Transverse colon (tissue), 4 donors: ENCODE measurements around the gene ARHGAP44. TPM values are rescaled to one million over a fixed set of nuclear protein-coding genes. Genes with fewer than 3 reads are reported as not detected.

Experiments
- DNase-seq: peaks from one replicate; pipeline ENCODE4 v3.0.0-alpha.2; 2019
- H3K27ac ChIP-seq, 4 donors: fragments of 200-600 bp; sonication (generic); 2 replicates each; pipeline ENCODE4 v1.5.1; 2016 to 2018; ENCODE audit warnings: inconsistent platforms in 4 of 4
- H3K27me3 ChIP-seq: fragments of 200-600 bp; sonication (generic); 2 replicates; pipeline ENCODE4 v1.5.1; 2017; ENCODE audit warnings: inconsistent platforms
- H3K36me3 ChIP-seq, 4 donors: fragments of 200-600 bp; sonication (generic); 2 replicates each; pipeline ENCODE4 v1.5.1; 2017 to 2019; ENCODE audit warnings: inconsistent platforms in 4 of 4
- H3K4me1 ChIP-seq, 4 donors: fragments of 200-600 bp; sonication (generic); 2 replicates each; pipeline ENCODE4 v1.5.1; 2017 to 2020; ENCODE audit warnings: inconsistent platforms in 4 of 4
- H3K4me3 ChIP-seq, 4 donors: fragments of 200-600 bp; sonication (generic); 1 replicate in 1 of 4; 2 replicates in 3 of 4; pipeline versions ENCODE4 v1.5.1 to v1.6.1; 2017 to 2019; ENCODE audit warnings: inconsistent platforms in 4 of 4
- H3K9me3 ChIP-seq, 2 donors: fragments of 200-600 bp; sonication (generic); 2 replicates each; pipeline ENCODE4 v1.5.1; 2017 to 2019; ENCODE audit warnings: inconsistent platforms in 2 of 2
- CTCF ChIP-seq, 5 experiments: fragments of 200-600 bp in 3 of 5; fragments of 450-650 bp in 2 of 5; sonication (generic) in 3 of 5; IDR thresholded peaks; 1 replicate in 2 of 5; 2 replicates in 3 of 5; pipeline ENCODE4 v1.5.1; 2016 to 2017; ENCODE audit warnings: antibody characterized with exemption in 5 of 5, inconsistent platforms in 3 of 5, mild to moderate bottlenecking in 2 of 5, moderate library complexity in 1 of 5
- EP300 ChIP-seq: sonication (generic); formaldehyde crosslinking; IDR thresholded peaks from one replicate; pipeline ENCODE4 v1.6.1; 2017; ENCODE audit warnings: antibody characterized with exemption, low read depth
- POLR2A ChIP-seq: fragments of 450-650 bp; IDR thresholded peaks from one replicate; pipeline ENCODE4 v1.6.1; 2016; ENCODE audit warnings: antibody characterized with exemption, mild to moderate bottlenecking, moderate library complexity
- POLR2AphosphoS5 ChIP-seq, 3 donors: sonication (generic); formaldehyde crosslinking; IDR thresholded peaks; one replicate each; pipeline ENCODE4 v1.6.1; 2016; ENCODE audit warnings: antibody characterized with exemption in 3 of 3
- WGBS, 2 donors: methylation state at CpG; one replicate each; pipeline ENCODE4 v1.1.5; 2018; ENCODE audit warnings: low coverage in 1 of 2; 5-methylcytosine and 5-hydroxymethylcytosine counted together
- in situ Hi-C, 4 donors: fragments of 200-750 bp; cut with MboI; loops; one replicate each; pipeline versions ENCODE4 v1.15.0 to v1.15.1; 2017; ENCODE audit warnings: low sequenced_read_pairs in 3 of 4, low pct_ligation_motif_present in 1 of 4, low pct_unique_long_range_greater_than_20kb in 1 of 4
- intact Hi-C: fragments of 100-400 bp; cut with DNase I; formaldehyde crosslinking; loops from one replicate; pipeline ENCODE4 v1.15.1; 2023; ENCODE audit warnings: low total_unique reads
- total RNA-seq, 4 donors: library from RNA; depleted of rRNA; stranded (reverse); fragments of >200 nt; gene quantifications; one replicate each; pipeline ENCODE4 v1.1.0, GENCODE V29; 2016

Gene ARHGAP44
- total RNA-seq, 4 donors from 2014 or later, result 29.2 to 107 (median 53.9) TPM

DNA sequence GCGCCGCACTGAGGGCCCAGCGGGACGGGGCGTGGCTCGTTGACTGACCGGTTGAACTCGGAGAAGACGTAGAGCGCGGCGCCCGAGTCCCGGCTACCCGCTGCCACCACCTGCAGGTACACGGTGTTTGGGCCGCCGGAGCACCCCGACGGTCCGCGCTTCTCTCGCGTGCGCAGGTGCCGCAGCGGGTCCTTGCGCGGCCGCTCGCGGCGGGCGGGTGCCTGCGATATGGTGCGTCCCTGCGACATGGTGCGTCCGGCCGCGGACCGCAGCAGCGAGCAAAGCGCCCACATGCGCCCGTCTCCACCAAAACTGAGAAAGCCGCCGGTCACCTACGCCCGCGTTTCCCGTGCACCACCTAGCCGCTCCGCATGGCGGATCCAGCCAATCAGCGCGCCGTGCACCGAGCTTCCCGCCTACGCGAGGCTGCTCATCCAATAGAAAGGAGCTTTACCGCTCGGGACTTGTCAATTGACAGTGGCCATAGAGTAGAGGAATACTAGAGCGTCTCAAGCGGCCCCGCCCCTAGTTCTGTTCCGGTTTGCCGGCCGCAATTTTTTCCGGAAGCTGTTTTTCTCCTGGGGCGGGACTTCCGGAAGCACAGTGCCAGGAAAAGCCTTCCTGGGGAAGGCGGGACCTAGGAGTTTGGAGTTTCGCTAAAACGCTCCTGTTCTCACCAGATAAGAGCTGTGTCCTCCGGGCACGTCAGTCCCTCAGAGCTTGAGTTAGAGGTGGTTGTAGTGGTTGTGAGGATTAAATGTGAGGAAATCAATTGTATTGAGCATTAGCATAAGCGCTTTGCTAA lies 228.6 kb downstream of the ARHGAP44 start, which contains the start of gene ELAC2:
Gene ELAC2 (minus strand): TSS at position 373 of the 805 bp plus-strand sequence. CDS start 80 bp downstream, at position 293.
- no peaks in the 10 kb centered on the region for H3K9me3 ChIP-seq
- no peaks in the 10 kb centered on the region for H3K27me3 ChIP-seq
- peak; percentile 97 for DNase-seq
- H3K27ac ChIP-seq, result peak within 1 kb of the TSS; percentile 85 to 97 (median 91)
- TF ChIP-seq CTCF (IDR thresholded peaks at IDR 0.05) (peak in 3 of 5 experiments; percentile 11 to 37 (median 12)), POLR2AphosphoS5 (IDR thresholded peaks at IDR 0.05) (peak; percentile 83 to 88 (median 84)), POLR2A (peak; percentile 74), EP300 (no peak)
- intact Hi-C loops, result loop anchor here (10.0 kb wide), 1 partner anchor 1023 kb away; the partner anchor contains the start of gene ZNF18
- WGBS, 2 donors, result 1% methylated on average over 76 of the region's 79 CpGs; no CpG with 5 or more reads in 1 of the 2 donors
- in situ Hi-C loops, result loop anchor here in 3 of 4 donors (25.0 kb wide), 4 partner anchors 256 to 1006 kb away; partner anchors contain the start of gene MAP2K4 (in 1 of the 3)
- H3K4me3 ChIP-seq, result peak within 1 kb of the TSS; percentile 74 to 89 (median 86)
- peaks cover 4 to 16% (median 13%) of the 10 kb centered on the region in 4 donors for H3K4me1 ChIP-seq
- H3K36me3 ChIP-seq, result peaks cover 0 to 26% (median 9%) of the 10 kb centered on the region in 4 donors

DNA sequence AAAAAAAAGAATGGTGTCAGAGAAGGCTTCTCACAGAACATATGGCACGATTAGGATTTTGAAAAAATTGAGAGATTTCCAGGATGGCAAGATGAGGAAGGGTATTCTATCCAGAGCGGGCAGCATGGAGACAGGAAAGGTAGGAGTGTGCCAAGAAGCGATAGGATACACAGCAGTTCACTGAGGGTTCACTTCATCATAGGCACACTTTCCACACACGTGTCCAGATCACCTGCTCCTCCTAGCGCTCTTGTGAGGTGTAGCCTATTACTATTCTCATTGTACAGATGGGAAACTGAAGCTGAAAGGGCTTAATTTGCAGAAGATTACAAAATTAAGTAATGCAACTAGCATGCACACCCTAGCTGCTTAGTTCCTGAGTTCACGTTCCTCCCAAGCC lies 234.7 kb downstream of the ARHGAP44 start:
- in situ Hi-C loops, result loop anchor here in 3 of 4 donors (25.0 kb wide), 4 partner anchors 262 to 1012 kb away; partner anchors contain the start of gene MAP2K4 (in 1 of the 3)
- H3K4me1 ChIP-seq, result peaks cover 0 to 3% (median 0%) of the 10 kb centered on the region in 4 donors
- H3K9me3 ChIP-seq, result no peaks in the 10 kb centered on the region
- intact Hi-C loops, result no loop called here
- TF ChIP-seq EP300, result no peak
- no peak for TF ChIP-seq POLR2A
- no peak for TF ChIP-seq POLR2AphosphoS5 (IDR thresholded peaks at IDR 0.05)
- no peaks in the 10 kb centered on the region for H3K36me3 ChIP-seq
- WGBS, 2 donors, result 56 to 65% methylated on average over 3 to 6 of the region's 6 CpGs
- H3K4me3 ChIP-seq, result no peak overlapping the region
- DNase-seq, result no peak
- no peaks in the 10 kb centered on the region for H3K27me3 ChIP-seq
- H3K27ac ChIP-seq, result no peak overlapping the region

DNA sequence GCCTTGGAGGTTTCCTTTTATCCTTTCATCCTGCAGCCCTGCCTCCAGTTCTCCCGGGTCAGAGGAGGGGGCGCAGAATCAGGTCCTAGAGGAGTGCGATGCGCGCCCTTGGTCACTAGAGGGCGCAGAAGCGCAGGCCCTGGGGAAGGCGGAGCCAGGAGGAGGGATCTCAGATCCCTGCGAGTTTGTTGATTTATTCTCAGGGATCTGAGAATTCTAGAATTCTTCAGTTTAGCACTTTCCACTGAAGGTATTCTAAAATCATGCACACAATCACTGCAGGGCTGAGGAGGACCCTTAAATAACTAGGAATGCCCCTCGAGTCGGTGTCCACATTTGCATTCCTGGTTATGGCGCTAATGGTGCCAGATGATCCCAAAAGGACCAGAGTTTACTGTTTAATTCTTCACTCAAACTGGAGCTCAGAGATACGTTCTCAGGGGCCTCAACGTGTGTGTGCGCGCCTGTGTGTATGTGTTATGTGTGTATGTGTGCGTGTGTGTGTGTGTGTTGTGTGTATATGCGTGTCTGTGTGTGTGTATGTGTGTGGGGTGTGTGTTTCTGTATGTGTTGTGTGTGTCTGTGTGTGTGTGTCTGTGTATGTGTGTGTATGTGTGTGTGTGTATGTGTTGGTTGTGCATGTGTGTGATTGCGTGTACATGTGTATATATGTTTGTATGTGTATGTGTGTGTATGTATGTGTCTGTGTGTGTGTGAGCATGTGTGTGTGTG lies 235.4 kb downstream of the ARHGAP44 start:
- Histone ChIP-seq H3K4me3 (no peak overlapping the region), H3K27me3 (no peaks in the 10 kb centered on the region), H3K36me3 (no peaks in the 10 kb centered on the region), H3K4me1 (peaks cover 0 to 3% (median 0%) of the 10 kb centered on the region in 4 donors), H3K27ac (no peak overlapping the region), H3K9me3 (no peaks in the 10 kb centered on the region)
- WGBS, 2 donors, result 28 to 32% methylated on average over 9 to 19 of the region's 19 CpGs
- DNase-seq, result peak; percentile 60
- in situ Hi-C loops, result loop anchor here in 3 of 4 donors (25.0 kb wide), 4 partner anchors 262 to 1012 kb away; partner anchors contain the start of gene MAP2K4 (in 1 of the 3)
- intact Hi-C loops, result no loop called here
- no peak for TF ChIP-seq EP300
- TF ChIP-seq CTCF (IDR thresholded peaks at IDR 0.05), result peak; percentile 72 to 95 (median 91)

- Histone ChIP-seq H3K9me3 (no peaks in the 10 kb centered on the region), H3K27ac (no peak overlapping the region), H3K27me3 (no peaks in the 10 kb centered on the region), H3K4me3 (no peak overlapping the region), H3K4me1 (peaks cover 0 to 3% (median 0%) of the 10 kb centered on the region in 4 donors), H3K36me3 (no peaks in the 10 kb centered on the region)
- intact Hi-C loops, result no loop called here
- no peak for TF ChIP-seq EP300
- no peak for TF ChIP-seq CTCF (IDR thresholded peaks at IDR 0.05)
- no peak for TF ChIP-seq POLR2AphosphoS5 (IDR thresholded peaks at IDR 0.05)
- TF ChIP-seq POLR2A, result no peak
- in situ Hi-C loops, result no loop called here
- WGBS, 2 donors, result 54 to 60% methylated on average over 1 to 5 of the region's 5 CpGs
- DNase-seq, result no peak
Observed at GRCh38 chr17:13025258-13025627, 235.9 kb downstream of the ARHGAP44 start.
